ENCODE results near the gene C10orf90.

- TF ChIP-seq ARNTL (CRISPR knock-in tag; IDR thresholded peaks at IDR 0.05; ENCODE audit: borderline replicate concordance, low read depth): no peak
- TF ChIP-seq PATZ1 (CRISPR knock-in tag; IDR thresholded peaks at IDR 0.05; ENCODE audit: borderline replicate concordance): no peak
- TF ChIP-seq SNAI2 (CRISPR knock-in tag; IDR thresholded peaks at IDR 0.05): no peak
- TF ChIP-seq OSR1 (CRISPR knock-in tag; IDR thresholded peaks at IDR 0.05): no peak
- TF ChIP-seq ESRRG (CRISPR knock-in tag; IDR thresholded peaks at IDR 0.05): no peak
- no peak for TF ChIP-seq BACH2 (CRISPR knock-in tag; IDR thresholded peaks at IDR 0.05; ENCODE audit: borderline replicate concordance)
These were observed 253.2 kb downstream of the C10orf90 start for GRCh38 chr10:126417220-126417825.
